Heart right ventricle (tissue), 16 donors: ENCODE measurements around the gene AHCY. TPM values are rescaled to one million over a fixed set of nuclear protein-coding genes. Genes with fewer than 3 reads are reported as not detected.

Experiments used
- ATAC-seq, 8 donors: fragments of 200-7000 bp; cut with Tn5 transposase; one replicate each; pipeline ENCODE4 v1.9.1; 2020; ENCODE audit warnings: mild to moderate bottlenecking in 8 of 8, moderate library complexity in 8 of 8, moderate number of reproducible peaks in 1 of 8
- DNase-seq, 2 donors: peaks; one replicate each; pipeline ENCODE4 v3.0.0-alpha.2; 2020
- H3K27ac ChIP-seq, 10 donors: fragments of 200-600 bp; sonication (generic) in 2 of 10; one replicate each; pipeline versions ENCODE4 v1.5.0 to v1.8.0; 2020 to 2022; ENCODE audit warnings: mild to moderate bottlenecking in 3 of 10
- H3K27me3 ChIP-seq, 7 donors: fragments of 200-600 bp; one replicate each; pipeline ENCODE4 v1.8.0; 2021 to 2022; ENCODE audit warnings: mild to moderate bottlenecking in 2 of 7
- H3K36me3 ChIP-seq, 9 donors: fragments of 200-600 bp; sonication (generic) in 1 of 9; one replicate each; pipeline versions ENCODE4 v1.5.0 to v1.8.0; 2020 to 2022; ENCODE audit warnings: mild to moderate bottlenecking in 2 of 9
- H3K4me1 ChIP-seq, 9 donors: fragments of 200-600 bp; sonication (generic) in 1 of 9; one replicate each; pipeline versions ENCODE4 v1.5.0 to v1.8.0; 2020 to 2022; ENCODE audit warnings: mild to moderate bottlenecking in 4 of 9
- H3K4me3 ChIP-seq, 10 donors: fragments of 200-600 bp; sonication (generic) in 2 of 10; one replicate each; pipeline versions ENCODE4 v1.5.0 to v1.8.0; 2020 to 2022; ENCODE audit warnings: mild to moderate bottlenecking in 7 of 10, moderate library complexity in 2 of 10
- H3K9me3 ChIP-seq, 11 donors: fragments of 200-600 bp in 10 of 11; sonication (generic) in 2 of 11; one replicate each; pipeline versions ENCODE4 v1.5.0 to v1.8.0; 2013 to 2022; ENCODE audit warnings: mild to moderate bottlenecking in 2 of 11, control low read depth in 1 of 11, moderate library complexity in 1 of 11
- WGBS, 2 donors: extraction: QIAGEN DNeasy Blood & Tissue Kit; methylation state at CpG; one replicate each; pipeline ENCODE4 v1.1.7; 2013; ENCODE audit warnings: inconsistent platforms in 1 of 2; 5-methylcytosine and 5-hydroxymethylcytosine counted together
- intact Hi-C, 10 donors: fragments of 100-400 bp; cut with DNase I; formaldehyde crosslinking; loops; one replicate each; pipeline versions ENCODE4 v1.11.1 to v1.14.2; 2022
- polyA plus RNA-seq, 2 donors: library from polyadenylated mRNA; stranded (reverse); fragments of 200-250 nt; gene quantifications; one replicate each; pipeline ENCODE4 v1.2.3, GENCODE V29; 2013
- total RNA-seq, 10 donors: library from RNA; stranded (reverse); fragmentation: NEBNext Ultra II Directional in 3 of 10; extraction: Animal tissue kit (Norgen Biotek cat#: 25700) in 3 of 10; gene quantifications; one replicate each; pipeline versions ENCODE4 v1.2.1 to v1.2.4, GENCODE V29; 2021 to 2023
- TF ChIP-seq, protein P1 (sequence below), 9 donors: fragments of 200-600 bp; sonication (generic) in 2 of 9; IDR thresholded peaks; one replicate each; pipeline versions ENCODE4 v1.5.0 to v1.8.0; 2021 to 2022; ENCODE audit warnings: antibody characterized with exemption in 9 of 9, mild to moderate bottlenecking in 5 of 9, moderate library complexity in 1 of 9
- donor health status: Arrhythmogenic right ventricular cardiomyopathy.
- donor health status: ischemic (EF 13 %, LVEDD 7.1; RV severe dilation, severe dysfunction).
- donor health status: healthy with polysubstance abuse.
- donor health status: DM: no; HTN: yes; CAD: no.
- donor health status: DM: no; HTN: no; CAD: no.
- donor health status: ischemic (EF 25% LVEDD 6.9; RV normal size, moderate dysfunction).
- donor health status: ischemic (EF 25% LVEDD 5.7; RV mildly dilated, moderate dysfunction).
- donor health status: healthy.
- donor health status: DM: yes; HTN: yes; CAD: no.
- donor health status: Ischemic cardiomyopathy.
- donor health status: ischemic (EF 35%, LVEDD 5.7; RV mildly dilated, moderate dysfunction).
- donor health status: nonischemic (EF 11% LVEDD 7.7; RV severe dilation, severe dysfunction).
- donor health status: DM: yes; HTN: yes; CAD: no.
- donor health status: PGD.
- donor health status: ischemic (EF 29% LVEDD 5.4; RV normal size, mild dysfunction).
- donor health status: nonischemic (EF 23%, LVEDD 6.1; RV moderate dilation, normal function).

Gene AHCY
- total and polyA plus RNA-seq, 12 donors = 42.3 to 83.9 (median 56.7) TPM

DNA sequence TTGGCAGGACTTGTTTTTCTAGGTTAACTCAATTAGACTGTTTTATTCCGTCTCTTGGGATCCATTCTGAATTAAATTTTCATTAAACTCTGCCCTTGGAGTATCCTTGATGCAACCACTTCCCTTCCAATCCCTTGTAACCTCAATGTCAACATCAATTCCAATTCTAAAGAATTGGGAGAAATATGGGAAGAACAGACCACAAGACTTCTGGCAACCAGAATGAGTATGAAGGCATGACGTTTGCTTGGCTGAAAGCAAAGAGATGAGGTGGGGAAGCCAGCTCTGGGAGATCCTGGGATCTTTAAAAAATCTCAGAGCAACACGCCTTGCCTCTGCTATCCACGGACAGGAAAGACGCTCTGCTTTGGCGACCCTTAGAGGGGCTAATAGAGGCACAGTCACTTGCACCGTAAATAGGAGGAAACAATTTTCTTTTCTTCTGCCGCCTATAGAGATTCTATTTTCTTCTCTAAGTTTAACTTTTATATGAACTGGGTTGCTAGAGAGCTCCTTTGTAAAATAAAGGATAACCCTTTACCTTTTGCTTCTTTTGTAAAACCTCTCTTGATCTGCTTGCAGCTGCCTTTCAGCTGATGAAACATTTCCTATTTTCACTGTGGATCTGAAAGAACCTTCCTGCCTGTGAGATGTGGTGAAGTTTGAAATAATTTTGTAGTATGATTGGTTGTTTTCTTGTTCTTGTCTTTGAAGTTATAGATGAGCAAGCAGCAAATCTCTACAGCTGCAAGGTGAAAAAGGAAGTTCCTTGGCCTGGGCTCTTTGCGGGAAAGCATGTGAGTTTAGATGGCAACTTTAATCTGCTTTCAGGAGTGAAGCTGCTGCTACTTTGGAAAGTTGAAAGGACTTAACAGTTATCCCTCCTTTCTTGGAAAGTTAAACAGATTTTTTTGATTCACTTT is 62.2 kb downstream of the AHCY start, which contains the start of gene ASIP:
TSS of gene ASIP (plus strand) at position 731 of the 923 bp plus-strand sequence. CDS start 18,952 bp downstream, outside the sequence.
- TF ChIP-seq, protein P1, sequence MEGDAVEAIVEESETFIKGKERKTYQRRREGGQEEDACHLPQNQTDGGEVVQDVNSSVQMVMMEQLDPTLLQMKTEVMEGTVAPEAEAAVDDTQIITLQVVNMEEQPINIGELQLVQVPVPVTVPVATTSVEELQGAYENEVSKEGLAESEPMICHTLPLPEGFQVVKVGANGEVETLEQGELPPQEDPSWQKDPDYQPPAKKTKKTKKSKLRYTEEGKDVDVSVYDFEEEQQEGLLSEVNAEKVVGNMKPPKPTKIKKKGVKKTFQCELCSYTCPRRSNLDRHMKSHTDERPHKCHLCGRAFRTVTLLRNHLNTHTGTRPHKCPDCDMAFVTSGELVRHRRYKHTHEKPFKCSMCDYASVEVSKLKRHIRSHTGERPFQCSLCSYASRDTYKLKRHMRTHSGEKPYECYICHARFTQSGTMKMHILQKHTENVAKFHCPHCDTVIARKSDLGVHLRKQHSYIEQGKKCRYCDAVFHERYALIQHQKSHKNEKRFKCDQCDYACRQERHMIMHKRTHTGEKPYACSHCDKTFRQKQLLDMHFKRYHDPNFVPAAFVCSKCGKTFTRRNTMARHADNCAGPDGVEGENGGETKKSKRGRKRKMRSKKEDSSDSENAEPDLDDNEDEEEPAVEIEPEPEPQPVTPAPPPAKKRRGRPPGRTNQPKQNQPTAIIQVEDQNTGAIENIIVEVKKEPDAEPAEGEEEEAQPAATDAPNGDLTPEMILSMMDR (IDR thresholded peaks at IDR 0.05) = no peak
- Histone ChIP-seq H3K27ac (no peak within 1 kb of the TSS), H3K4me1 (peaks cover 0 to 5% (median 0%) of the 10 kb centered on the region in 9 donors), H3K27me3 (peaks cover 0 to 13% (median 0%) of the 10 kb centered on the region in 7 donors), H3K9me3 (peaks cover 0 to 24% (median 14%) of the 10 kb centered on the region in 11 donors), H3K4me3 (no peak within 1 kb of the TSS), H3K36me3 (no peaks in the 10 kb centered on the region)
- DNase-seq (no peak), ATAC-seq (no peak)
- intact Hi-C loops = no loop called here
- 71 to 75% methylated on average over 9 of the region's 9 CpGs for WGBS, 2 donors

DNA sequence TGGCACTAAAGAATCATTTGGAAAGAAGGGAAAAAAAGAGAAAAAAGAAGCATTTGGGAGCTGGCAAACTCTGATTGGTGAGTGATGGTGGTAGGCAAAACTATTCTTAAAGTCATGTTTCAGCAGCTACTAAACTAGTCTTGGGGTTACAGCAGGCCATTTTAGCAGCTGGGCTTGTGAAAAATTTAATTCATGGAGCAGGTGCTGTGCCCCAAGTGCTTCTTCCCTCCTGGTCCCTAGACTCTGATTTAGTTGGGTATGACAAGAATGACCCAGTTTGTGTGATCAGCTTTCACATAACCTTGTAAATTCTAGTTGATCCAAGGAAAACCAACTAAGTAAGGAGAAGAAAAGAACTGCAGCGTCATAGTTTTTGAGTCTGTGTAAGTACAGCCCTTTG is 63.0 kb downstream of the AHCY start:
- Histone ChIP-seq H3K4me1 (peaks cover 0 to 5% (median 0%) of the 10 kb centered on the region in 9 donors), H3K36me3 (no peaks in the 10 kb centered on the region), H3K27me3 (peaks cover 0 to 13% (median 0%) of the 10 kb centered on the region in 7 donors), H3K27ac (no peak overlapping the region), H3K4me3 (no peak overlapping the region), H3K9me3 (peaks cover 0 to 24% (median 14%) of the 10 kb centered on the region in 11 donors)
- TF ChIP-seq, protein P1 (IDR thresholded peaks at IDR 0.05) = no peak
- intact Hi-C loops = no loop called here
- DNase-seq = no peak
- no peak for ATAC-seq
- 95 to 97% methylated on average over 1 of the region's 1 CpG for WGBS, 2 donors

DNA sequence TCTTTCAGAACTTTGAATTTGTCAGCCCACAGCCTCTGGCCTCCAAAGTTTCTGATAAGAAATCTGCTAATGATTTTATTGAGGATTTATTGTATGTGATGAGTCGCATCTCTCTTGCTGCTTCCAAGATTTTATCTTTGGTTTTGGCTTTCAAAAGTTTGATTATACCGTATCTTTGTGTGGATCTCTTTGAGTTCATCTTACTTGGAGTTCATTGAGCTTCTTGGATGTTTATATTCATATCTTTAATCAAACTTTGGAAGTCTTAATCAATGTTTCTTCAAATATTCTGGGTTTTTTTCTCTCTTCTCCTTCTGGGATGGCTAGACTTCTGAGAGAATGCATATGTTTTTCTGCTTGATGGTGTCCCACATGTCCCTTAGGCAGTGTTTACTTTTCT is 65.2 kb downstream of the AHCY start:
- peaks cover 0 to 24% (median 14%) of the 10 kb centered on the region in 11 donors for H3K9me3 ChIP-seq
- DNase-seq (no peak), ATAC-seq (no peak)
- intact Hi-C loops = no loop called here
- TF ChIP-seq, protein P1 (IDR thresholded peaks at IDR 0.05) = no peak
- 88 to 93% methylated on average over 2 of the region's 2 CpGs for WGBS, 2 donors
- no peak overlapping the region for H3K27ac ChIP-seq
- no peaks in the 10 kb centered on the region for H3K36me3 ChIP-seq
- H3K4me3 ChIP-seq = no peak overlapping the region
- peaks cover 0 to 13% (median 0%) of the 10 kb centered on the region in 7 donors for H3K27me3 ChIP-seq
- peaks cover 0 to 5% (median 0%) of the 10 kb centered on the region in 9 donors for H3K4me1 ChIP-seq

DNA sequence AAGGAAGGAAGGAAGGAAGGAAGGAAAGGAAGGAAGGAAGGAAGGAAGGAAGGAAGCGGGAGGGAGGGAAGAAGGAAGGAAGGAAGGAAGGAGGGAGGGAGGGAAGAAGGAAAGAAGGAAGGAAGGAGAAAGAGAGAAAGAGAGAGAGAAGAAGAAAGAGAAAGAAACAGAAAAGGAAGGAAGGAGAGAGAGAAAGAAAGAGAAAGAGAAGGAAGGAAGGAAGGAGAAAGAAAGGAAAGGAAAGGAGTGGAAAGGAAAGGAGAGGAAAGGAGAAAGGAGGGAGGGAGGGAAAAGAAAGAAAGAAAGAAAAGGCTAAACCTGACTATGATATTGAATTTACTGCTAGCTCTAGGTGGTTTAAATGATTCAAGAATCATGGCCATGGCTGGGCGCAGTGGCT is 67.3 kb downstream of the AHCY start:
- H3K4me1 ChIP-seq = no peaks in the 10 kb centered on the region
- DNase-seq (no peak), ATAC-seq (no peak)
- no peak overlapping the region for H3K4me3 ChIP-seq
- intact Hi-C loops = no loop called here
- 88 to 95% methylated on average over 2 of the region's 2 CpGs for WGBS, 2 donors
- H3K36me3 ChIP-seq = no peaks in the 10 kb centered on the region
- H3K27me3 ChIP-seq = peaks cover 0 to 13% (median 0%) of the 10 kb centered on the region in 7 donors
- H3K27ac ChIP-seq = no peak overlapping the region
- H3K9me3 ChIP-seq = peaks cover 0 to 30% (median 14%) of the 10 kb centered on the region in 11 donors
- TF ChIP-seq, protein P1 (IDR thresholded peaks at IDR 0.05) = no peak
